OCI-LY3 (cell line): ENCODE measurements around the gene MT1H.

Experiments
- H2AFZ ChIP-seq: fragments of 200-600, 300-600 bp; shearing (Covaris generic); 2 replicates; pipeline ENCODE4 v1.6.0; 2014; ENCODE audit warnings: antibody characterized with exemption, low read depth, low read length
- H3K27ac ChIP-seq: fragments of 200-600, 300-600 bp; sonication (generic); 2 replicates; pipeline ENCODE4 v1.5.1; 2014; ENCODE audit warnings: mild to moderate bottlenecking, low read length, moderate library complexity, mixed read lengths
- H3K27me3 ChIP-seq: fragments of 200-600, 300-600 bp; sonication (generic); 2 replicates; pipeline ENCODE4 v1.6.1; 2014; ENCODE audit warnings: low read depth, low read length, mixed read lengths
- H3K36me3 ChIP-seq: fragments of 200-600, 300-600 bp; sonication (generic); replicated peaks from 2 replicates; pipeline ENCODE3; 2014; ENCODE audit warnings: low read depth, low read length, mixed read lengths
- H3K4me1 ChIP-seq: fragments of 300-600, 200-600 bp; sonication (generic); 2 replicates; pipeline ENCODE4 v1.6.1; 2014; ENCODE audit warnings: low read length, mixed read lengths
- H3K4me2 ChIP-seq: fragments of 200-600, 300-600 bp; sonication (generic); 2 replicates; pipeline ENCODE4 v1.6.1; 2014; ENCODE audit warnings: low read length, mixed read lengths
- H3K4me3 ChIP-seq: fragments of 300-600, 200-600 bp; sonication (generic); 2 replicates; pipeline ENCODE4 v1.5.1; 2014; ENCODE audit warnings: antibody characterized with exemption, mild to moderate bottlenecking, low read length, moderate library complexity
- H3K79me2 ChIP-seq: fragments of 300-600, 200-600 bp; shearing (Covaris generic); 2 replicates; pipeline ENCODE4 v1.6.1; 2014; ENCODE audit warnings: mild to moderate bottlenecking, low read length, mixed read lengths
- H3K9ac ChIP-seq: fragments of 300-600, 200-600 bp; shearing (Covaris generic); 2 replicates; pipeline ENCODE4 v1.6.0; 2014; ENCODE audit warnings: mild to moderate bottlenecking, low read length, moderate library complexity
- H3K9me3 ChIP-seq: fragments of 200-600, 300-600 bp; shearing (Covaris generic); 2 replicates; pipeline ENCODE4 v1.6.1; 2014; ENCODE audit warnings: low read length, mixed read lengths; ENCODE audit not compliant: insufficient read depth
- H4K20me1 ChIP-seq: fragments of 200-600, 300-600 bp; sonication (generic); 2 replicates; pipeline ENCODE4 v1.6.1; 2016; ENCODE audit warnings: low read length, mixed read lengths; ENCODE audit not compliant: insufficient read depth
- EZH2phosphoT487 ChIP-seq: fragments of 200-600 bp; shearing (Covaris generic); IDR thresholded peaks from 2 replicates; pipeline ENCODE4 v1.6.1; 2018; ENCODE audit warnings: antibody characterized with exemption, mixed run types, low read depth
- TF ChIP-seq, protein P1 (sequence below): fragments of 200-600, 300-600 bp; sonication (generic); IDR thresholded peaks from 2 replicates; pipeline ENCODE4 v1.5.1; 2014; ENCODE audit warnings: antibody characterized with exemption, low read length, low read depth

Gene MT1H

DNA sequence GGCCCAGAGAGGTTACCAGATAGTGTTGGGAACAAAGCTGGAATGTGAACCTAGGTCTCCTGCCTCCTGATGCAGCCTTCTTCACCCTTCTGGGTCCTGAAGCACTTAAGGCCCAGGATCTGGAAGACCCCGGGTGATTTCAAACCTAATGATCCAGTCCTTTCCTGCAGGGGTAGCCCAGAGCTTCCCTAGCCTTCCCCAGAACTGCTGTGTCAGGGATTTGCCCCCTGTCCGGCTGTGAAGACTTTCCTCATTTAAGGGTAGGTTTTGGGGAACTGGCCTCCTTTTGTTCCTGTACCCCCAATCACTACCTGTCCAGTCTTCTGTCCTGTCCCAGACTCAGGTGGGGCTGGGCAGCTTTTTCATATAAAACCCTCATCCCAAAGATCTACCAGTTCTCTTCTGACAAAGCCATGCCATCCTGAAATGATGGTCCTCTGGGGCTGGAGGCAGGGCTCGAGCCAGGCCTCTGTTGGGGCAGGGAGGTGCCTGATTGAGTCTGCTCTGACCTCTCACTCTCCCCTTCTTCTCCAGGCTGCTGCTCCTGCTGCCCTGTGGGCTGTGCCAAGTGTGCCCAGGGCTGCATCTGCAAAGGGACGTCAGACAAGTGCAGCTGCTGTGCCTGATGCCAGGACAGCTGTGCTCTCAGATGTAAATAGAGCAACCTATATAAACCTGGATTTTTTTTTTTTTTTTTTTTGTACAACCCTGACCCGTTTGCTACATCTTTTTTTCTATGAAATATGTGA lies 14.0 kb downstream of the MT1H start:
- Histone ChIP-seq H3K9me3 (no peaks in the 10 kb centered on the region), H3K27me3 (no peaks in the 10 kb centered on the region), H3K27ac (no peak overlapping the region), H3K4me1 (peaks cover 14% of the 10 kb centered on the region), H3K4me2 (peak overlapping the region; percentile 99), H2AFZ (no peak overlapping the region), H4K20me1 (no peaks in the 10 kb centered on the region), H3K36me3 (no peaks in the 10 kb centered on the region), H3K9ac (peak overlapping the region; percentile 78; the same call in 1 of the 2 replicates), H3K79me2 (no peaks in the 10 kb centered on the region), H3K4me3 (peak overlapping the region; percentile 94)
- TF ChIP-seq, protein P1, sequence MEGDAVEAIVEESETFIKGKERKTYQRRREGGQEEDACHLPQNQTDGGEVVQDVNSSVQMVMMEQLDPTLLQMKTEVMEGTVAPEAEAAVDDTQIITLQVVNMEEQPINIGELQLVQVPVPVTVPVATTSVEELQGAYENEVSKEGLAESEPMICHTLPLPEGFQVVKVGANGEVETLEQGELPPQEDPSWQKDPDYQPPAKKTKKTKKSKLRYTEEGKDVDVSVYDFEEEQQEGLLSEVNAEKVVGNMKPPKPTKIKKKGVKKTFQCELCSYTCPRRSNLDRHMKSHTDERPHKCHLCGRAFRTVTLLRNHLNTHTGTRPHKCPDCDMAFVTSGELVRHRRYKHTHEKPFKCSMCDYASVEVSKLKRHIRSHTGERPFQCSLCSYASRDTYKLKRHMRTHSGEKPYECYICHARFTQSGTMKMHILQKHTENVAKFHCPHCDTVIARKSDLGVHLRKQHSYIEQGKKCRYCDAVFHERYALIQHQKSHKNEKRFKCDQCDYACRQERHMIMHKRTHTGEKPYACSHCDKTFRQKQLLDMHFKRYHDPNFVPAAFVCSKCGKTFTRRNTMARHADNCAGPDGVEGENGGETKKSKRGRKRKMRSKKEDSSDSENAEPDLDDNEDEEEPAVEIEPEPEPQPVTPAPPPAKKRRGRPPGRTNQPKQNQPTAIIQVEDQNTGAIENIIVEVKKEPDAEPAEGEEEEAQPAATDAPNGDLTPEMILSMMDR: no peak
- TF ChIP-seq EZH2phosphoT487: no peak

DNA sequence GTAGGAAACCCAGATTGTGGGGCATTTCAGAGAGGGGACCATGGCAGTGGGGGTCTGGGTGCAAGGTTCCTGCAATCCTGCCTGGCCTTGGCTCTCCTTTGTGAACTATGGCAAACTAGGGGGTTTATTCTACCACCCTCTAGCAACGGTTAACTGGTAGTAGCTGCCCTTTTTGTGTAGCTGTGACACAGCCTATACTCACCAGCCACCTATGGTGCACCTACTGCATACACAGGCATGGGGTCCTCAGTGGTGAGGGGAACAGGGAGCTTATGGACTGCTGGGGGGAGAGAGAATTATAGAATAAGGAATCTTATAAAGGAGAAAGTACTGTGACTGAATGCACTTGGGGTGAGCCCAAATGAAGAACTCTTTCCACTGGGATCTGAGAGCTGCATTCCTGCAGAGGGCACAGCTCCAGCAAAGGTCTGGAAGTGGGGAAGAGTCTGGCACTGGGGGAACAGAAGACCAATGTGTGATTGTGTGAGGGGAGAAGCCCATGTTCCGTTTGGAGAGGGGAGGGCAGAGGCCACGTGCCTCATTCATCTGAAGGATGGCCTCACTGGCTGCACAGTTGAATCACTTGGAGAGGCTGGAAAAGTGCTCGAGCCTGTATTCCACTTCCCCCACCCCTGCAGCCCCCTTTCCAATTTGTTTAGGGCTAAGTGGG lies 14.8 kb downstream of the MT1H start:
- H3K27me3 ChIP-seq: no peaks in the 10 kb centered on the region; the same call in 1 of the 2 replicates
- H3K27ac ChIP-seq: no peak overlapping the region
- TF ChIP-seq EZH2phosphoT487: no peak
- H3K4me2 ChIP-seq: no peak overlapping the region
- no peaks in the 10 kb centered on the region for H3K79me2 ChIP-seq
- peaks cover 14% of the 10 kb centered on the region for H3K4me1 ChIP-seq
- no peak overlapping the region for H3K9ac ChIP-seq
- no peaks in the 10 kb centered on the region for H3K9me3 ChIP-seq
- H4K20me1 ChIP-seq: no peaks in the 10 kb centered on the region
- H3K4me3 ChIP-seq: no peak overlapping the region
- no peaks in the 10 kb centered on the region for H3K36me3 ChIP-seq
- no peak overlapping the region for H2AFZ ChIP-seq

DNA sequence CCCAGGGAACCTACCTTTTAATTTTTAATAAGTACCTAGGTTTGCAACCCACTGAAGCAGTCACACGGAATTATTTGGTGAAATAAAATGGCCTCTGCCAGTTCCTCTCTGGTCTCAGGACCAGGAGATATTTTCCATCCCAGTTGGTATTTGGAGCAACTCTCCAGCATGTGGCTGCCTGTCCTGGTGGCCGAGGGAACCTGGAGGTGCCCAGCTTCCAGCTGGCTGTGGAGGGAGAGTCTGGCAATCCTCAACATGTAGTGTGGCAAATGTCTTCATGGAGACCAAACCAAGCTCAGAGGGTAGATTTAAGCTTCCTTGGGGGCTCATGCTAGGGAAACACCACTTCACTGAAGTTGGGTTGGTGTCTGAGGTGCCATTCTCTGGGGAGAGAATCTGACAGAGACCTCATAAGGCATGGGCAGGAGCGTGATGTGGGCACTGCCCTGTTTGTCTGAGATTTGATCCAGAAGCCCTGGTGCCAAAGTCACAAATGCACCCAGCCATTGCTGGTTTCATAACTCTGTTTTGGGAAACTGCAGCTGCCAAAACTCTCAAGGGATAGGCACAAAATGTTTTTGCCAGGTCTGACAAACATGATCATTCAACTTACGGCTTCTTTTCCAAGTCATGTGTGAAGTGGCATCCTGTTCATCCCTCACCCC lies 15.4 kb downstream of the MT1H start:
- no peak overlapping the region for H3K4me2 ChIP-seq
- TF ChIP-seq, protein P1: no peak
- no peak for TF ChIP-seq EZH2phosphoT487
- no peak overlapping the region for H3K9ac ChIP-seq
- no peaks in the 10 kb centered on the region for H3K79me2 ChIP-seq
- H3K27me3 ChIP-seq: no peaks in the 10 kb centered on the region; the same call in 1 of the 2 replicates
- no peaks in the 10 kb centered on the region for H4K20me1 ChIP-seq
- no peak overlapping the region for H3K4me3 ChIP-seq
- H2AFZ ChIP-seq: no peak overlapping the region
- H3K9me3 ChIP-seq: no peaks in the 10 kb centered on the region
- no peaks in the 10 kb centered on the region for H3K36me3 ChIP-seq
- no peak overlapping the region for H3K27ac ChIP-seq
- peaks cover 14% of the 10 kb centered on the region for H3K4me1 ChIP-seq

DNA sequence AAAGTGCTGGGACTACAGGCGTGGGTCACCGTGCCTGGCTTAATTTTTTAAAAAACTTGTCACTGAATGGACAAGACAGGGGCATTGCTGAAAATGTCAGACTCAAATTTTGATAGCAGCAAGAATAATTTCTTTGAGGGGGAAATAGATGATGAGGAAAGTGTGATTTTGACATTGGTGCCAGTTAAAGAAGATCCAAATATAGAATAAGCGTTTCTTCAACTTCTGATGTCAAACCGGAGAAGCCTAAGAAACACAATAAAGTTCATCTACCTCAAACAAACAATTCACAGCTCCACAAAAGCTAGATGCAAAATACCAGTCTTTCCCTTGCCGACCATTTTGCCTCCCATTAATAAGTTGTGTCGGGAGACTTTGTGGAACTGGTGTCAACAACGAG lies 17.1 kb downstream of the MT1H start:
- H2AFZ ChIP-seq: no peak overlapping the region
- H3K9ac ChIP-seq: no peak overlapping the region
- peaks cover 11% of the 10 kb centered on the region for H3K4me1 ChIP-seq
- H3K9me3 ChIP-seq: no peaks in the 10 kb centered on the region
- no peaks in the 10 kb centered on the region for H3K36me3 ChIP-seq
- no peak overlapping the region for H3K27ac ChIP-seq
- H3K4me2 ChIP-seq: no peak overlapping the region
- H3K4me3 ChIP-seq: no peak overlapping the region
- no peaks in the 10 kb centered on the region for H4K20me1 ChIP-seq
- no peaks in the 10 kb centered on the region for H3K79me2 ChIP-seq
- no peaks in the 10 kb centered on the region; the same call in 1 of the 2 replicates for H3K27me3 ChIP-seq
- TF ChIP-seq, protein P1: no peak
- no peak for TF ChIP-seq EZH2phosphoT487
